Lower leg skin (tissue), 3 donors: ENCODE measurements around the gene PMEL.
"Not testable (repeated sequence)": the region's sequence is repeated elsewhere in the genome, so short reads cannot be mapped to it uniquely, and the experiment has no call there.

Experiments used
- CTCF ChIP-seq, 3 donors: fragments of 450-650 bp; IDR thresholded peaks; one replicate each; pipeline ENCODE4 v1.5.1; 2016; ENCODE audit warnings: antibody characterized with exemption in 3 of 3, mild to moderate bottlenecking in 3 of 3, moderate library complexity in 2 of 3
- POLR2A ChIP-seq, 2 donors: fragments of 450-650 bp; IDR thresholded peaks; one replicate each; pipeline ENCODE4 v1.6.1; 2016 to 2017; ENCODE audit warnings: antibody characterized with exemption in 2 of 2, mild to moderate bottlenecking in 1 of 2, moderate library complexity in 1 of 2

- TF ChIP-seq CTCF, POLR2A (IDR thresholded peaks at IDR 0.05): not testable (repeated sequence)
Measured at GRCh38 chr12:56003376-56003775, 37.5 kb upstream of the PMEL start.
